Measurements from ENCODE around the gene POU2F2. TPM values are rescaled to one million over a fixed set of nuclear protein-coding genes. Genes with fewer than 3 reads are reported as not detected.

The POU2F2 gene
- total and polyA plus RNA-seq, 8 donors = 0.68 to 23.3 (median 2.3) TPM

- Histone ChIP-seq H3K36me3 (no peaks in the 10 kb centered on the region), H3K9me3 (no peaks in the 10 kb centered on the region), H3K4me1 (no peaks in the 10 kb centered on the region), H3K27me3 (peaks cover 0 to 37% (median 7%) of the 10 kb centered on the region in 3 donors), H3K4me3 (no peak overlapping the region), H3K27ac (no peak overlapping the region)
- intact Hi-C loops (cut with DNase I; ENCODE audit: low total_unique reads) = no loop called here
- 83 to 87% (median 84%) methylated on average over 20 to 21 of the region's 21 CpGs for WGBS, 5 donors
- no peak for TF ChIP-seq POLR2AphosphoS5 (IDR thresholded peaks at IDR 0.05)
- no peak for TF ChIP-seq EP300 (IDR thresholded peaks at IDR 0.05)
- TF ChIP-seq POLR2A (IDR thresholded peaks at IDR 0.05) = no peak
- no peak for TF ChIP-seq CTCF (IDR thresholded peaks at IDR 0.05)
- no peak for DNase-seq
Measured at GRCh38 chr19:42161616-42162263, 29.5 kb upstream of the POU2F2 start.

- Histone ChIP-seq H3K4me3 (no peak overlapping the region), H3K4me1 (no peaks in the 10 kb centered on the region), H3K27ac (no peak overlapping the region), H3K27me3 (peaks cover 0 to 53% (median 7%) of the 10 kb centered on the region in 3 donors), H3K9me3 (no peaks in the 10 kb centered on the region), H3K36me3 (no peaks in the 10 kb centered on the region)
- no peak for DNase-seq
- TF ChIP-seq POLR2A (IDR thresholded peaks at IDR 0.05) (no peak), CTCF (IDR thresholded peaks at IDR 0.05) (no peak), EP300 (IDR thresholded peaks at IDR 0.05) (no peak), POLR2AphosphoS5 (IDR thresholded peaks at IDR 0.05) (no peak)
- 68 to 82% (median 76%) methylated on average over 7 of the region's 7 CpGs for WGBS, 5 donors
- intact Hi-C loops (cut with DNase I; ENCODE audit: low total_unique reads) = no loop called here
Measured at GRCh38 chr19:42159942-42160341, 27.7 kb upstream of the POU2F2 start.

GRCh38 chr19:42158926-42159325 lies 26.7 kb upstream of the POU2F2 start:
- no peaks in the 10 kb centered on the region for H3K36me3 ChIP-seq
- H3K27ac ChIP-seq = no peak overlapping the region
- no peaks in the 10 kb centered on the region for H3K4me1 ChIP-seq
- TF ChIP-seq EP300 (IDR thresholded peaks at IDR 0.05) = no peak
- TF ChIP-seq CTCF (IDR thresholded peaks at IDR 0.05) = no peak
- no peak for TF ChIP-seq POLR2A (IDR thresholded peaks at IDR 0.05)
- TF ChIP-seq POLR2AphosphoS5 (IDR thresholded peaks at IDR 0.05) = no peak
- no peak overlapping the region for H3K4me3 ChIP-seq
- WGBS, 5 donors = 31 to 47% (median 41%) methylated on average over 2 of the region's 2 CpGs
- H3K27me3 ChIP-seq = peaks cover 0 to 63% (median 8%) of the 10 kb centered on the region in 3 donors
- H3K9me3 ChIP-seq = no peaks in the 10 kb centered on the region
- intact Hi-C loops (cut with DNase I; ENCODE audit: low total_unique reads) = no loop called here
- no peak for DNase-seq

GRCh38 chr19:42156571-42156970 lies 24.3 kb upstream of the POU2F2 start:
- whole genome bisulfite sequencing, 5 donors = 85 to 96% (median 89%) methylated on average over 8 of the region's 8 CpGs
- intact Hi-C loops (cut with DNase I; ENCODE audit: low total_unique reads) = no loop called here
- TF ChIP-seq CTCF (IDR thresholded peaks at IDR 0.05) (no peak), POLR2A (IDR thresholded peaks at IDR 0.05) (no peak), EP300 (IDR thresholded peaks at IDR 0.05) (no peak), POLR2AphosphoS5 (IDR thresholded peaks at IDR 0.05) (no peak)
- H3K9me3 ChIP-seq = no peaks in the 10 kb centered on the region
- no peak for DNase-seq
- no peak overlapping the region for H3K4me3 ChIP-seq
- no peaks in the 10 kb centered on the region for H3K36me3 ChIP-seq
- H3K27me3 ChIP-seq = peaks cover 0 to 67% (median 21%) of the 10 kb centered on the region in 3 donors
- no peak overlapping the region for H3K27ac ChIP-seq
- no peaks in the 10 kb centered on the region for H3K4me1 ChIP-seq

Measured in stomach (tissue), 9 donors.